D721Med (cell line): ENCODE data around the gene FGFBP1.

Experiments used
- DNase-seq: peaks from one replicate; pipeline ENCODE4 v3.0.0; 2011; ENCODE audit warnings: low spot score; ENCODE audit not compliant: insufficient read length
- FAIRE-seq: peaks from 2 replicates; lab custom pipeline; 2011; peaks lifted over from hg19 to GRCh38; lab: Jason Lieb, UNC
- TF ChIP-seq, protein P1 (sequence below): IDR thresholded peaks from 2 replicates; pipeline ENCODE4 v1.5.1; 2012; ENCODE audit warnings: mild to moderate bottlenecking, control low read depth; ENCODE audit not compliant: insufficient read depth; ENCODE audit errors: missing control alignments

FGFBP1 gene

DNA sequence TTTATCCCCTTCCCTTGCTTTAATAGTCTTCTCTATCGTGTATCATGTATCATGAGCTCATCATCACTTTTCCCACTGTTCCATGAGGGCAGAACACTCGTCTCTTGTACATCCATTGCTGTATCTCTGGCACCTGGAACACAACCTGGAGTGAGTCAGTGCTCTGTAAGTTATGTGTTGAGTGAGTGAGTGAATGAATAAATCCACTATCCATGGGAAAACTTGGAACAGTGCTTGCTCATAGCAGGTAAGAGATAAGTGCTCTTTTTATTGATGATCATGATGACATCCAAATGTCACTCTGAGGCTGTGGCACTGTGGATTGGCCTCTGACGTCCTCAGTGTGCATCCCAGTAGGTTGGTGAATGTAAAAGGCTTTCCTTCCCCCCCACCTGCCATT is 4.3 kb downstream of the FGFBP1 start:
- FAIRE-seq: no peak
- no peak for DNase-seq
- TF ChIP-seq, protein P1, sequence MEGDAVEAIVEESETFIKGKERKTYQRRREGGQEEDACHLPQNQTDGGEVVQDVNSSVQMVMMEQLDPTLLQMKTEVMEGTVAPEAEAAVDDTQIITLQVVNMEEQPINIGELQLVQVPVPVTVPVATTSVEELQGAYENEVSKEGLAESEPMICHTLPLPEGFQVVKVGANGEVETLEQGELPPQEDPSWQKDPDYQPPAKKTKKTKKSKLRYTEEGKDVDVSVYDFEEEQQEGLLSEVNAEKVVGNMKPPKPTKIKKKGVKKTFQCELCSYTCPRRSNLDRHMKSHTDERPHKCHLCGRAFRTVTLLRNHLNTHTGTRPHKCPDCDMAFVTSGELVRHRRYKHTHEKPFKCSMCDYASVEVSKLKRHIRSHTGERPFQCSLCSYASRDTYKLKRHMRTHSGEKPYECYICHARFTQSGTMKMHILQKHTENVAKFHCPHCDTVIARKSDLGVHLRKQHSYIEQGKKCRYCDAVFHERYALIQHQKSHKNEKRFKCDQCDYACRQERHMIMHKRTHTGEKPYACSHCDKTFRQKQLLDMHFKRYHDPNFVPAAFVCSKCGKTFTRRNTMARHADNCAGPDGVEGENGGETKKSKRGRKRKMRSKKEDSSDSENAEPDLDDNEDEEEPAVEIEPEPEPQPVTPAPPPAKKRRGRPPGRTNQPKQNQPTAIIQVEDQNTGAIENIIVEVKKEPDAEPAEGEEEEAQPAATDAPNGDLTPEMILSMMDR: no peak

DNA sequence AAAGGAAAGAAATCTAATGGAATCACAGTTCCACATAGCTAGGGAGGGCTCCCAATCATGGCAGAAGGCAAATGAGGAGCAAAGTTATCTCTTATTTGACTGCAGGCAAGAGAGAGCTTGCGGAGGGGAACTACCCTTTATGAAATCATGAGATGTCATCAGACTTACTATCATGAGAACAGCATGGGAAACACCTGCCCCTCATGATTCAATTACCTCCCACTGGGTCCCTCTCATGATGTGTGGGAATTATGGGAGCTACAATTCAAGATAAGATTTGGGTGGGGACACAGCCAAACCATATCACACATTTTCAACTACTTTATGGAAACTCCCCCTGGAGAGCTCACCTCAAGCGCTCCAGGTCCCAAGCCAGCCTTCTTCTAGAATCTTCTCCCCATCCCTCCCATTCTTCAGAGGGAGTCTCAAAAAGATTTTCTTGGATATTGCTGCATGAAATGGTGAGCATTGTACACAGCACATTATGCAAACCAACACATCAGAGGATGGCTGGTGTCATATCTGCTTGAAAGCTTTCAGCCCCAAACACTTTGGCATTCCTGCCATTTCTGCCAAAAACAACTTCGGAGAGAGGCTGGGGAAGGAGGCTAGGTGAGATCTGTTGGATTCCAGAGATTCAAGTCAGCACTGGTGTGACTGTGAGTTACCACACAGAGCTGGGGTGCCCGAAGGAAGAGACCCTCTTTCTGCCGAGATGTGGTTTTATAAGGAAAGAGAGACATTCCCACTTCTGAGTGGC is 6.9 kb downstream of the FGFBP1 start:
- DNase-seq (no peak), FAIRE-seq (no peak)
- TF ChIP-seq, protein P1: no peak

DNA sequence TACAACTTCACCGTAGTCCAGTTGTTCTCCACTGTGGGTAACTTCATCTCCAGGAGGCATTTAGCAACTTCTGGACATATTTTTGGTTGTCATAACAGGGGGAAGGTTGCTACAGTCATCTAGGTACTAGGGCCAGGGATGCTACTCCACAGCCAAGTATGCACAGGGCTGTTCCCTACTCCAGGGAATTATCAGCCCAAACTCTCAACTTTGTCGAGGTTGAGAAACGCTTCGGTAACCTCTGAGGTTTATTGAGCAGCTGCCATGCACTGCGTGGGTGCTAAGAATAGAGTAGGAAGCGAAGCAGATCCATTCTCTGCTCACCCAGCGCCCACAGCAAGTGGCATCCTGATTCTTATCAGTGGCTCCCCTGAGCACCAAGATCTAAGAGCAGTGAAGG is 8.2 kb downstream of the FGFBP1 start:
- DNase-seq: no peak
- TF ChIP-seq, protein P1: no peak
- no peak for FAIRE-seq

DNA sequence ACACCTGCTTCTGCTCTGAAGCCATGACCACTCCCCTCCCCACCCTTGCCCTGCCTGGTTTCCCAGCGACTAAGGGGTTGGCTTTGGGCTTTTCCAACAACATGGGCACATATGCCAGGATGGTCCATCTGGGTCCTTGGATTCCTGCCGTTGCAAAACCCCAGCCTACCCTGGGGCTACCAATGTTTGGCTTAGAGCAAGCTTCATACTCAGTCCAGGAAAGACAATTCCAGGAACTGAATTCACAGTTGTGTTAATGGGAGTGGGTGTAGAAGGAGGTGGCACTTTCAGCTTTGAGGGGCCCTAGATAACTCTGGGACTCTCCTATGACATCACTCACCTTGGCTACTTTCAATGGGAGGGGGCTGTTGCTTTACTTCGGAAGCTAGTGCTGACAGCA is 9.0 kb downstream of the FGFBP1 start:
- FAIRE-seq (no peak), DNase-seq (no peak)
- TF ChIP-seq, protein P1: no peak

DNA sequence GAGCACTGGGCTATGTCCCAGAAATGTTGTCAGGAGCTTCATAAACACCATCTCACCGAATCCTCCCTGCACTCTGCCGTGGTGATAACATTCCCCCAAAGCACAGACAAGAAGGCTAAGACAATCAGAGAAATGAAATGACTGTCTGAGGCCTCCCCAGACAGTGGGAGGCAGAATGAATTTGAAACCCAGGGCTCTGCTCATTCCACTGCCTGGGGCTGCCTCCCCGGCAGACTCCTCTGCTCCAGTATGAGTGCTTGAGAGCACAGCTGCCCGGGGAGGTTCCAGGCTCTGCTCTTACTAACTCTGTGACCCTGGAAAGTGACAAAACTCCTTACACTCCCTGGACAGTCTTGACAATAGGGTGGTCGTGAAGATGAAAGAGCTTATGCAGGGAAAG is 9.7 kb downstream of the FGFBP1 start:
- FAIRE-seq (no peak), DNase-seq (no peak)
- TF ChIP-seq, protein P1: no peak

DNA sequence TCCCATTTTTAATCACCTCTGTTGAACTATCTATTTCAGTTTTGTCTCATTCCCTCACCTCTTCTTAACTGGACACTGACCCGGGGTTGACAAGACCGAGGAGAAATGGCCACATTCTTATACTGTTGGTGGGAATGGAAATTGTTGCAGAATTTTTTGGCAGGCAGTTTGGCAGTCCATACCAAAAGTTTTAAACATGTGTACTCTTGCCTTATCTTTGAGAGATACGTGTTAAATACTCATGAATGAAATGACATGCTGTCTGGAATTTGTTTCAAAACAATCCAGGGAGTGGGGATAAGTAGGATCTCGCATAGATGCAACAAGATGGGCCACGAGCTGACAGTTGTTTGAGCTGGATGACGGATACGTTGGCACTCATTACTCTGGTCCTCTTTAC is 12.1 kb downstream of the FGFBP1 start:
- no peak for DNase-seq
- no peak for FAIRE-seq
- TF ChIP-seq, protein P1: no peak

DNA sequence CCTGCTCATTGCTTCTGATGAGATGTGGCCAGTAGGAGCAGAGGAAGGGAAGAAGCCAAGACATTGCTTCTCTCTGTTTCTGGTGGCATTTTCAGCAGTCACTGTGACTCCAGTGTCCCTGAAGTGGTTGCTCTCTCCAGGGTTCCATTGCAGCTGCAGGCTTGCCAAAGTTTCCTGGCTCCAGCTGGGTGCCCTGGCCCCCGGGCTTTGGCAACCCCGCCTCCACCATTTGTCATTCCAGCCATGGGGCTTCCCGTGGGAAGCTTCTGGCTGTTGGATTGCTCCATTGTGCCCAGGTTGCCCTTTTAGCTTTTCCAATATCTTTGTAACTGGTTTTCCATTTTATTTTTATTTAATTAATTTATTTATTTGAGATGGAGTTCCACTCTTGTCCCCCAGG is 12.7 kb downstream of the FGFBP1 start:
- DNase-seq (no peak), FAIRE-seq (no peak)
- TF ChIP-seq, protein P1: no peak
